Astrocyte of the spinal cord (primary cell): Measurements from ENCODE around the gene EIF3A.

Experiments
- DNase-seq: peaks from one replicate; pipeline ENCODE4 v3.0.0; 2011; ENCODE audit warnings: low read depth, low spot score
- H3K4me3 ChIP-seq: 2 replicates; pipeline ENCODE4 v1.5.1; 2011; ENCODE audit warnings: low read depth, mild to moderate bottlenecking, low read length, moderate library complexity
- in situ Hi-C: cut with HindIII; loops from 2 replicates; pipeline ENCODE4 v1.10.0; 2017; ENCODE audit warnings: low sequenced_read_pairs
- TF ChIP-seq, protein P1 (sequence below): IDR thresholded peaks from 2 replicates; pipeline ENCODE4 v1.5.1; 2012; ENCODE audit warnings: low read depth, mild to moderate bottlenecking, low read length, inconsistent platforms

EIF3A gene, protein sequence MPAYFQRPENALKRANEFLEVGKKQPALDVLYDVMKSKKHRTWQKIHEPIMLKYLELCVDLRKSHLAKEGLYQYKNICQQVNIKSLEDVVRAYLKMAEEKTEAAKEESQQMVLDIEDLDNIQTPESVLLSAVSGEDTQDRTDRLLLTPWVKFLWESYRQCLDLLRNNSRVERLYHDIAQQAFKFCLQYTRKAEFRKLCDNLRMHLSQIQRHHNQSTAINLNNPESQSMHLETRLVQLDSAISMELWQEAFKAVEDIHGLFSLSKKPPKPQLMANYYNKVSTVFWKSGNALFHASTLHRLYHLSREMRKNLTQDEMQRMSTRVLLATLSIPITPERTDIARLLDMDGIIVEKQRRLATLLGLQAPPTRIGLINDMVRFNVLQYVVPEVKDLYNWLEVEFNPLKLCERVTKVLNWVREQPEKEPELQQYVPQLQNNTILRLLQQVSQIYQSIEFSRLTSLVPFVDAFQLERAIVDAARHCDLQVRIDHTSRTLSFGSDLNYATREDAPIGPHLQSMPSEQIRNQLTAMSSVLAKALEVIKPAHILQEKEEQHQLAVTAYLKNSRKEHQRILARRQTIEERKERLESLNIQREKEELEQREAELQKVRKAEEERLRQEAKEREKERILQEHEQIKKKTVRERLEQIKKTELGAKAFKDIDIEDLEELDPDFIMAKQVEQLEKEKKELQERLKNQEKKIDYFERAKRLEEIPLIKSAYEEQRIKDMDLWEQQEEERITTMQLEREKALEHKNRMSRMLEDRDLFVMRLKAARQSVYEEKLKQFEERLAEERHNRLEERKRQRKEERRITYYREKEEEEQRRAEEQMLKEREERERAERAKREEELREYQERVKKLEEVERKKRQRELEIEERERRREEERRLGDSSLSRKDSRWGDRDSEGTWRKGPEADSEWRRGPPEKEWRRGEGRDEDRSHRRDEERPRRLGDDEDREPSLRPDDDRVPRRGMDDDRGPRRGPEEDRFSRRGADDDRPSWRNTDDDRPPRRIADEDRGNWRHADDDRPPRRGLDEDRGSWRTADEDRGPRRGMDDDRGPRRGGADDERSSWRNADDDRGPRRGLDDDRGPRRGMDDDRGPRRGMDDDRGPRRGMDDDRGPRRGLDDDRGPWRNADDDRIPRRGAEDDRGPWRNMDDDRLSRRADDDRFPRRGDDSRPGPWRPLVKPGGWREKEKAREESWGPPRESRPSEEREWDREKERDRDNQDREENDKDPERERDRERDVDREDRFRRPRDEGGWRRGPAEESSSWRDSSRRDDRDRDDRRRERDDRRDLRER (N-terminal part only)

DNA sequence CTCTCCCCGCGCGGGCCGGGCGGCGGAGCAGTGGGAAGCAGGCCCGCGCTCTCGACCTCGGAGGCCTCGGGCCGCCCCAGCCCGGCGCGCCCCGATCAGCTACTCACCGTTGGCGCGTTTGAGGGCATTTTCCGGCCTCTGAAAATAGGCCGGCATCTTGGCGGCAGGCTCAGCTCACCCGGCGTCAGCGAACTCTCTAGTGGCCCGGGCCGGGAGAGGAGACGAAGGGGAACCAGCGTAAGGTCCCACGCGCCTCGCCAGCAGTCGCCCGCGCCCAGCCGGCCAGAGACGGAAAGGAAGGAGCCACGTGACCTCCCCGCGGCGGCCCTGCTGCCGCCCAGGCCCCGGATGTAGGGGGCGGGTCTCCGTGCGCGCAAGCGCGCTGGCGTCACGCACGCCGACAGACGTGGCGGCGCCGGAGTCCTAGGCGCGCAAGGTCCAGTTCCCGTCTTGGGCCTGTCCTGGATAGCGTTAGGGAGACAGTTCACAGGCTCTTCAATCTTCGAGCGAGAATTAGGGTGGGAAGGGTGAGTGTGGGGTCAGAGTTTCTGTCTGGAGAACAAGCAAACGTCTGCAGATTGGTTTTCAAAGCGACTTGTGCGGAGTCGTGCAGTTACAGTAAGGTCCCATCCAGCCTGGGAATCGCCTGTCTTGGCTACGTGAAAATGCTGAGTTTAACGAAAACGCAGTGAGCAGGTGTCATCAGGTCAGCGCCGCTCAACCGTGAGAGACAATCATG is at the start of gene EIF3A:
Gene EIF3A (minus strand): TSS at position 297 of the 739 bp plus-strand sequence. CDS start 141 bp downstream, at position 156.
- TF ChIP-seq, protein P1, sequence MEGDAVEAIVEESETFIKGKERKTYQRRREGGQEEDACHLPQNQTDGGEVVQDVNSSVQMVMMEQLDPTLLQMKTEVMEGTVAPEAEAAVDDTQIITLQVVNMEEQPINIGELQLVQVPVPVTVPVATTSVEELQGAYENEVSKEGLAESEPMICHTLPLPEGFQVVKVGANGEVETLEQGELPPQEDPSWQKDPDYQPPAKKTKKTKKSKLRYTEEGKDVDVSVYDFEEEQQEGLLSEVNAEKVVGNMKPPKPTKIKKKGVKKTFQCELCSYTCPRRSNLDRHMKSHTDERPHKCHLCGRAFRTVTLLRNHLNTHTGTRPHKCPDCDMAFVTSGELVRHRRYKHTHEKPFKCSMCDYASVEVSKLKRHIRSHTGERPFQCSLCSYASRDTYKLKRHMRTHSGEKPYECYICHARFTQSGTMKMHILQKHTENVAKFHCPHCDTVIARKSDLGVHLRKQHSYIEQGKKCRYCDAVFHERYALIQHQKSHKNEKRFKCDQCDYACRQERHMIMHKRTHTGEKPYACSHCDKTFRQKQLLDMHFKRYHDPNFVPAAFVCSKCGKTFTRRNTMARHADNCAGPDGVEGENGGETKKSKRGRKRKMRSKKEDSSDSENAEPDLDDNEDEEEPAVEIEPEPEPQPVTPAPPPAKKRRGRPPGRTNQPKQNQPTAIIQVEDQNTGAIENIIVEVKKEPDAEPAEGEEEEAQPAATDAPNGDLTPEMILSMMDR: no peak
- DNase-seq: peak; percentile 92
- H3K4me3 ChIP-seq: peak within 1 kb of the TSS; percentile 96
- in situ Hi-C loops: no loop called here

DNA sequence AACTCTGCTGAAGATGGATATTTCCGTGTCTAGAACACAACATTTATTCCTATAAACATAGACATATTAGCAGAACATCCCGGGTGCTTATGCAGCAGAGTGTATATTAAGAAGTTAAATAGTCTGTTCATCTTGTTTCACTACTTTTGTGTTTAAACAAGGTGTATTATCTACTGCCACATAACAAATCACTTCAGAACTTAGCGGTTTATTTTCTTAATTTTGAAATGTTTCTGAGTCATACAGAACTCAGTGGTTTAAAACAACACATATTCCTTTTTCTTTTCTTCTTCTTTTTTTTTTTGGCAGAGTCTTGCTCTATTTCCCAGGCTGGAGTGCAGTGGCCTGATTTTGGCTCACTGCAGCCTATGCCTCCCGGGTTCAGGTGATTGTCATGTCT is 49.1 kb upstream of the EIF3A start:
- TF ChIP-seq, protein P1: no peak
- no peak for DNase-seq
- no peak overlapping the region for H3K4me3 ChIP-seq
- in situ Hi-C loops: no loop called here

DNA sequence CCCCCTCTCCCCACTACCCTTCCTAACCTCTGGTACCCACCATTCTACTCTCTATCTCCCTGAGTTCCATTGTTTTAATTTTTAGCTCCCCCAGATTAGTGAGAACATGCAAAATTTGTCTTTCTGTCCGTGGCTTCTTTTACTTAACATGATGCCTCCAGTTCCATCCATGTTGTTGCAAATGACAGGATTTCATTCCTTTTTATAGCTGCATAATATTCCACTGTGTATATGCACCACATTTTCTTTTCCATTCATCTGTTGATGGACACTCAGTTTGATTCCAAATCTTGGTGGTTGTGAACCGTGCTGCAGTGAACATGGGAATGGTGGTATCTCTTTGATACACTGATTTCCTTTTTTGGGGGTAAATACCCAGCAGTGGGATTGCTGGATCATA is 45.3 kb upstream of the EIF3A start:
- no peak overlapping the region for H3K4me3 ChIP-seq

DNA sequence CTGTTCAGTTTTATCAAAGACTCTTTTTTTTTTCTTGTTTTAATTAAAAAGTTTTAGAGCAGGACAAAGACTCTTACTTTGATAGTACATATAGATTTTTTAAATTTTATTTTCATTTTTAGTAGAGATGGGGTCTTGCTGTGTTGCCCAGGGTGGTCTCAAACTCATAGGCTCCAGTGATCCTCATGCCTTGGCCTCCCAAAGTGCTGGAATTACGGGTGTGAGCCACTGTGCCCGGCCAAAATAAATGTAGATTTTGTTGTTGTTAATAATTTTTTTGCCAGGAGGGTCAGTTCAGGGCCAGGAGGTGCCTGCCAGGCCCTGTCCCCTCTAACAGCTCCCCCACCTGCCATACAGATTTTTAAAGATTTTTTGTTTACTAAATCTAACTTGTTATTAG is 40.3 kb upstream of the EIF3A start:
- DNase-seq: no peak
- no peak overlapping the region for H3K4me3 ChIP-seq
- in situ Hi-C loops: no loop called here
- TF ChIP-seq, protein P1: no peak

More for the DNA sequence above, 45.3 kb upstream of the EIF3A start:
- DNase-seq: no peak
- in situ Hi-C loops: no loop called here
- TF ChIP-seq, protein P1: no peak

DNA sequence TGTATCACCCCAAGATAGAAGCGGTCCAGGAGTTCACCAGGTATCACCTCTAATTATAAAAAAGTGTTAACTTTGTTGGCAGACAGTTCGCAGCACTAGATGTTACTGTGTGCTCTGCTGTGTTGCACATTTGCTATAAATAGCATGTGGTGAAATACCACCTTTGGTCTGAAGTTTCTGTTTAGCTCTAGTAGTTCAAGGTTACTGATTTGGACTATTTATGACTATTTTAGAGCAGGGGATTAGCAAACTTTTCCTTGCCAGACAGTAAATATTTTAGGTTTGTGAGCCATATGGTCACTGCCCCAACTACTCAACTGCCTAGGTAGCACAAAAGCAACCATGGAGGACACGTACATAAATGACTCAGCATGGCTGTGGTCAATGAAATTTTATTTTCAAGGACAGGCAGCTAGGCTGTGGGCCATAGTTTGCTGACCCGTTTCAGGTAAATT is 39.8 kb upstream of the EIF3A start:
- TF ChIP-seq, protein P1: no peak
- DNase-seq: peak; percentile 37
- in situ Hi-C loops: no loop called here
- H3K4me3 ChIP-seq: no peak overlapping the region
